ENCODE results near the gene ARRB1. TPM values are rescaled to one million over a fixed set of nuclear protein-coding genes. Genes with fewer than 3 reads are reported as not detected.

Gene ARRB1
- polyA plus RNA-seq, 1 of the 3 experiments (the other 2 are of a cell fraction), result 7.0 TPM

GRCh38 chr11:75313513-75314272, 37.8 kb downstream of the ARRB1 start:
- Histone ChIP-seq H3K9me3 (no peaks in the 10 kb centered on the region), H3F3A (replicated peaks; ENCODE audit: insufficient read depth) (no peaks in the 10 kb centered on the region), H3K27ac (ENCODE audit: low read depth in 2 of 2, low read length in 1 of 2) (no peak overlapping the region), H3K4me3 (ENCODE audit: low read depth in 2 of 2, low read length in 1 of 2) (no peak overlapping the region), H3K27me3 (ENCODE audit: insufficient read depth) (no peaks in the 10 kb centered on the region), H4K20me1 (ENCODE audit: insufficient read depth) (no peaks in the 10 kb centered on the region), H3K4me1 (ENCODE audit: control insufficient read depth in 1 of 2, insufficient read depth in 2 of 2, low read depth in 1 of 2, low read length in 1 of 2) (peaks cover 0 to 17% of the 10 kb centered on the region in 2 experiments; a peak in 2 of 4 replicates), H3K9ac (no peak overlapping the region), H2AFZ (ENCODE audit: low read depth) (no peak overlapping the region), H3K9me2 (no peaks in the 10 kb centered on the region), H3K79me2 (ENCODE audit: insufficient read depth) (no peaks in the 10 kb centered on the region), H3K36me3 (replicated peaks in 1 of 2; ENCODE audit: control insufficient read depth in 1 of 2, insufficient read depth in 2 of 2, low read length in 1 of 2) (no peaks in the 10 kb centered on the region), H3K4me2 (no peak overlapping the region)
- no peak for TF ChIP-seq JUND (IDR thresholded peaks at IDR 0.05)
- no peak for TF ChIP-seq IRF3 (IDR thresholded peaks at IDR 0.05; ENCODE audit: low read depth, low read length)
- DNase-seq, result no peak
- WGBS (ENCODE audit: low lambda C conversion rate), result 88% methylated on average over 5 of the region's 8 CpGs
- CTCF ChIA-PET, result interaction anchor here (0.8 to 2.0 kb wide), 5 partner anchors 15 to 75 kb away, joined by 3 to 7 read pairs (median 4); no protein-coding TSS in a partner anchor
- POLR2A ChIA-PET, result no interaction called here

- POLR2A ChIA-PET, result no interaction called here
- no peaks in the 10 kb centered on the region for H3F3A ChIP-seq (replicated peaks; ENCODE audit: insufficient read depth)
- H3K4me1 ChIP-seq (ENCODE audit: control insufficient read depth in 1 of 2, insufficient read depth in 2 of 2, low read depth in 1 of 2, low read length in 1 of 2), result peaks cover 0 to 17% of the 10 kb centered on the region in 2 experiments; a peak in 2 of 4 replicates
- H2AFZ ChIP-seq (ENCODE audit: low read depth), result no peak overlapping the region
- no peak overlapping the region for H3K4me2 ChIP-seq
- H3K9me3 ChIP-seq, result no peaks in the 10 kb centered on the region
- no peaks in the 10 kb centered on the region for H3K36me3 ChIP-seq (replicated peaks in 1 of 2; ENCODE audit: control insufficient read depth in 1 of 2, insufficient read depth in 2 of 2, low read length in 1 of 2)
- TF ChIP-seq POLR2AphosphoS5 (IDR thresholded peaks at IDR 0.05; ENCODE audit: low read depth, low read length) (no peak), CHD2 (IDR thresholded peaks at IDR 0.05; ENCODE audit: low read length, partially characterized antibody) (no peak), RCOR1 (IDR thresholded peaks at IDR 0.05; ENCODE audit: low read length) (no peak), NRF1 (IDR thresholded peaks at IDR 0.05; ENCODE audit: low read depth, low read length) (no peak)
- no peak overlapping the region for H3K4me3 ChIP-seq (ENCODE audit: low read depth in 2 of 2, low read length in 1 of 2)
- peak overlapping the region in 1 of 2 experiments; percentile 64; a peak in 1 of 4 replicates for H3K27ac ChIP-seq (ENCODE audit: low read depth in 2 of 2, low read length in 1 of 2)
- 88% methylated on average over 2 of the region's 2 CpGs for WGBS (ENCODE audit: low lambda C conversion rate)
- H3K27me3 ChIP-seq (ENCODE audit: insufficient read depth), result no peaks in the 10 kb centered on the region
- H3K79me2 ChIP-seq (ENCODE audit: insufficient read depth), result no peaks in the 10 kb centered on the region
- H3K9me2 ChIP-seq, result no peaks in the 10 kb centered on the region
- no peaks in the 10 kb centered on the region for H4K20me1 ChIP-seq (ENCODE audit: insufficient read depth)
- no peak for DNase-seq
- no peak overlapping the region for H3K9ac ChIP-seq
- CTCF ChIA-PET, result interaction anchor here (0.6 to 1.7 kb wide), 3 partner anchors 14 to 32 kb away, joined by 3 to 5 read pairs (median 5); no protein-coding TSS in a partner anchor
Measured at GRCh38 chr11:75312346-75312745, 39.1 kb downstream of the ARRB1 start.

- Histone ChIP-seq H3K9ac (no peak overlapping the region), H3K9me2 (no peaks in the 10 kb centered on the region), H3K9me3 (no peaks in the 10 kb centered on the region), H3K36me3 (replicated peaks in 1 of 2; ENCODE audit: control insufficient read depth in 1 of 2, insufficient read depth in 2 of 2, low read length in 1 of 2) (no peaks in the 10 kb centered on the region), H3K27me3 (ENCODE audit: insufficient read depth) (no peaks in the 10 kb centered on the region), H3K4me1 (ENCODE audit: control insufficient read depth in 1 of 2, insufficient read depth in 2 of 2, low read depth in 1 of 2, low read length in 1 of 2) (peaks cover 0 to 15% of the 10 kb centered on the region in 2 experiments; a peak in 2 of 4 replicates), H2AFZ (ENCODE audit: low read depth) (no peak overlapping the region), H3F3A (replicated peaks; ENCODE audit: insufficient read depth) (no peaks in the 10 kb centered on the region), H3K4me2 (no peak overlapping the region), H4K20me1 (ENCODE audit: insufficient read depth) (no peaks in the 10 kb centered on the region), H3K27ac (ENCODE audit: low read depth in 2 of 2, low read length in 1 of 2) (peak overlapping the region in 1 of 2 experiments; percentile 64; a peak in 2 of 4 replicates), H3K79me2 (ENCODE audit: insufficient read depth) (no peaks in the 10 kb centered on the region), H3K4me3 (ENCODE audit: low read depth in 2 of 2, low read length in 1 of 2) (no peak overlapping the region)
- TF ChIP-seq SIN3A (IDR thresholded peaks at IDR 0.05; ENCODE audit: borderline replicate concordance, low read depth, low read length), result no peak
- no peak for TF ChIP-seq RFX5 (IDR thresholded peaks at IDR 0.05; ENCODE audit: low read length)
- no peak for TF ChIP-seq JUND (IDR thresholded peaks at IDR 0.05)
- CTCF ChIA-PET, result interaction anchor here (1.1 kb wide), 3 partner anchors 17 to 219 kb away, joined by 3 to 4 read pairs (median 4); partner anchors contain the start of gene ARRB1
- peak; percentile 54 for DNase-seq
- POLR2A ChIA-PET, result no interaction called here
- 92% methylated on average over 13 of the region's 13 CpGs for WGBS (ENCODE audit: low lambda C conversion rate)
Measured at GRCh38 chr11:75311858-75312288, 39.6 kb downstream of the ARRB1 start.

All from SK-N-SH (cell line).